HCT116 (cell line): ENCODE data around the gene POPDC2. TPM values are rescaled to one million over a fixed set of nuclear protein-coding genes. Genes with fewer than 3 reads are reported as not detected.

Experiments used
- ATAC-seq: fragments of 200-7000 bp; cut with Tn5 transposase; 2 replicates; pipeline ENCODE4 v1.9.1; 2020; ENCODE audit warnings: mild to moderate bottlenecking, moderate library complexity
- BruUV-seq: library from RNA; stranded (reverse); fragments of 400-500 nt; replicated peaks from 2 replicates; lab custom pipeline; 2021; lab: Mats Ljungman, UMichigan
- CTCF ChIA-PET: fragments of 300-600 bp; sonication (Branson Sonifier 250); formaldehyde crosslinking; loops from one replicate; lab custom pipeline; 2021; ENCODE audit warnings: antibody characterized with exemption; lab: Charles Lee
- POLR2A ChIA-PET: fragments of 300-600, 350-600 bp; sonication (Branson Sonifier 250); formaldehyde crosslinking; loops from one replicate; lab custom pipeline; 2021; ENCODE audit warnings: antibody characterized with exemption; lab: Charles Lee
- RAD21 ChIA-PET, 2 experiments: fragments of 300-600 bp; sonication (Branson Sonifier 250); formaldehyde crosslinking; loops; one replicate each; lab custom pipeline; 2023; ENCODE audit warnings: low total read pairs in 2 of 2; ENCODE audit not compliant: uncharacterized antibody in 2 of 2, unreplicated experiment in 2 of 2, low non-redundant PET in 1 of 2; lab: Charles Lee
- DNase-seq: peaks from one replicate; pipeline ENCODE4 v3.0.0-alpha.2; 2010; ENCODE audit warnings: low read depth, low spot score
- H2AFZ ChIP-seq: fragments of 200-600 bp; shearing (Covaris generic), sonication (generic); 2 replicates; pipeline ENCODE4 v1.6.1; 2017; ENCODE audit warnings: low read depth, mixed run types, mixed read lengths, antibody characterized with exemption, low read length; ENCODE audit not compliant: poor library complexity, severe bottlenecking
- H3K27ac ChIP-seq: 2 replicates; pipeline ENCODE4 v1.5.1; 2012; ENCODE audit warnings: low read depth, low read length
- H3K27me3 ChIP-seq: fragments of 200-600 bp; sonication (generic); 2 replicates; pipeline ENCODE4 v1.6.1; 2016; ENCODE audit warnings: mixed run types, low read length, mixed read lengths; ENCODE audit not compliant: insufficient read depth
- H3K36me3 ChIP-seq, 2 experiments: fragments of 200-500 bp in 1 of 2; fragments of 200-600 bp in 1 of 2; sonication (Bioruptor generic) in 1 of 2; sonication (generic) in 1 of 2; 2 replicates each; pipeline versions ENCODE4 v1.5.1 to v1.6.1; 2014 to 2016; ENCODE audit warnings: low read length in 2 of 2, inconsistent platforms in 1 of 2, mixed read lengths in 1 of 2, mixed run types in 1 of 2; ENCODE audit not compliant: insufficient read depth in 2 of 2, control insufficient read depth in 1 of 2
- H3K4me1 ChIP-seq, 2 experiments: fragments of 200-600 bp in 1 of 2; sonication (generic) in 1 of 2; 2 replicates each; pipeline versions ENCODE4 v1.5.1 to v1.6.1; 2012 to 2017; ENCODE audit warnings: low read length in 2 of 2, inconsistent platforms in 1 of 2, mild to moderate bottlenecking in 1 of 2, mixed read lengths in 1 of 2, mixed run types in 1 of 2, moderate library complexity in 1 of 2; ENCODE audit not compliant: insufficient read depth in 2 of 2, control insufficient read depth in 1 of 2
- H3K4me2 ChIP-seq: fragments of 200-600 bp; sonication (generic); 2 replicates; pipeline ENCODE4 v1.6.1; 2017; ENCODE audit warnings: mixed run types, low read length, mixed read lengths
- H3K4me3 ChIP-seq, 2 experiments: fragments of 200-600 bp in 1 of 2; sonication (generic) in 1 of 2; replicated peaks in 1 of 2; 2 replicates each; pipeline ENCODE4 v1.5.1; 2011 to 2016; ENCODE audit warnings: low read length in 2 of 2, control low read depth in 1 of 2, low read depth in 1 of 2, mild to moderate bottlenecking in 1 of 2, mixed read lengths in 1 of 2, mixed run types in 1 of 2
- H3K79me2 ChIP-seq: fragments of 200-600 bp; sonication (generic); 2 replicates; pipeline ENCODE4 v1.6.1; 2017; ENCODE audit warnings: mild to moderate bottlenecking, mixed run types, low read length, moderate library complexity, mixed read lengths; ENCODE audit not compliant: insufficient read depth
- H3K9ac ChIP-seq: fragments of 200-600 bp; sonication (generic); 2 replicates; pipeline ENCODE4 v1.6.1; 2016; ENCODE audit warnings: low read length, mixed read lengths
- H3K9me2 ChIP-seq: fragments of 200-600 bp; sonication (generic), shearing (Covaris generic); 2 replicates; pipeline ENCODE4 v1.6.1; 2017; ENCODE audit warnings: mixed run types, mild to moderate bottlenecking, moderate library complexity; ENCODE audit not compliant: insufficient read depth
- H3K9me3 ChIP-seq, 2 experiments: fragments of 200-500 bp in 1 of 2; fragments of 200-600 bp in 1 of 2; sonication (Bioruptor generic) in 1 of 2; sonication (generic) in 1 of 2; 2 replicates each; pipeline ENCODE4 v1.6.1; 2014 to 2017; ENCODE audit warnings: low read length in 2 of 2, mixed read lengths in 2 of 2, inconsistent platforms in 1 of 2, low read depth in 1 of 2, mild to moderate bottlenecking in 1 of 2, mixed run types in 1 of 2, moderate library complexity in 1 of 2; ENCODE audit not compliant: control insufficient read depth in 1 of 2, insufficient read depth in 1 of 2
- H4K20me1 ChIP-seq: fragments of 200-600 bp; sonication (generic), shearing (Covaris generic); 2 replicates; pipeline ENCODE4 v1.6.1; 2017; ENCODE audit warnings: mixed run types, mild to moderate bottlenecking, moderate library complexity; ENCODE audit not compliant: insufficient read depth
- ATF3 ChIP-seq: IDR thresholded peaks from 2 replicates; pipeline ENCODE4 v1.6.1; 2012
- CEBPB ChIP-seq: IDR thresholded peaks from 2 replicates; pipeline ENCODE4 v1.6.1; 2012; ENCODE audit warnings: low read depth
- CTCF ChIP-seq, 3 experiments: fragments of 200-600 bp in 1 of 3; sonication (generic) in 1 of 3; IDR thresholded peaks in 2 of 3; conservative IDR thresholded peaks in 1 of 3; 2 replicates each; pipeline ENCODE4 v1.5.1; 2012 to 2017; ENCODE audit warnings: low read depth in 2 of 3, low read length in 2 of 3, antibody characterized with exemption in 1 of 3, borderline replicate concordance in 1 of 3, control low read depth in 1 of 3, mild to moderate bottlenecking in 1 of 3, mixed read lengths in 1 of 3, mixed run types in 1 of 3, moderate library complexity in 1 of 3; ENCODE audit not compliant: insufficient read depth in 1 of 3
- EZH2phosphoT487 ChIP-seq: fragments of 200-600 bp; IDR thresholded peaks from 2 replicates; pipeline ENCODE4 v1.6.1; 2018; ENCODE audit warnings: antibody characterized with exemption, borderline replicate concordance
- FOSL1 ChIP-seq: IDR thresholded peaks from 2 replicates; pipeline ENCODE4 v1.6.1; 2012; ENCODE audit warnings: low read depth
- JUND ChIP-seq: IDR thresholded peaks from 2 replicates; pipeline ENCODE4 v1.6.1; 2012
- POLR2A ChIP-seq: IDR thresholded peaks from 2 replicates; pipeline ENCODE4 v1.7.0; 2011; ENCODE audit warnings: borderline replicate concordance; ENCODE audit not compliant: insufficient read depth, insufficient read length; ENCODE audit errors: extremely low read depth
- POLR2AphosphoS5 ChIP-seq: IDR thresholded peaks from 2 replicates; pipeline ENCODE4 v1.6.1; 2011; ENCODE audit warnings: mild to moderate bottlenecking, low read depth, low read length, moderate library complexity
- REST ChIP-seq: IDR thresholded peaks from 2 replicates; pipeline ENCODE4 v1.6.1; 2012; ENCODE audit warnings: low read depth
- SRF ChIP-seq: IDR thresholded peaks from 2 replicates; pipeline ENCODE4 v1.6.1; 2012; ENCODE audit warnings: low read depth
- TCF7L2 ChIP-seq: IDR thresholded peaks from 2 replicates; pipeline ENCODE4 v1.7.0; 2011; ENCODE audit warnings: borderline replicate concordance, inconsistent platforms; ENCODE audit not compliant: insufficient read depth, insufficient read length; ENCODE audit errors: extremely low read depth
- YY1 ChIP-seq: IDR thresholded peaks from 2 replicates; pipeline ENCODE4 v1.6.1; 2011; ENCODE audit warnings: low read length, low read depth, moderate library complexity, mild to moderate bottlenecking; ENCODE audit not compliant: insufficient replicate concordance; ENCODE audit errors: extremely low read depth
- ZNF274 ChIP-seq: fragments of 200-500 bp; sonication (Bioruptor generic); IDR thresholded peaks from 2 replicates; pipeline ENCODE4 v1.6.1; 2014; ENCODE audit warnings: mild to moderate bottlenecking, low read depth, low read length, inconsistent platforms
- intact Hi-C: fragments of 100-400 bp; cut with micrococcal nuclease; formaldehyde crosslinking; loops from 2 replicates; pipeline ENCODE4 v1.10.0; 2022
- total RNA-seq: library from RNA; stranded (reverse); gene quantifications from one replicate; pipeline ENCODE4 v1.2.1, GENCODE V29; 2021; ENCODE audit not compliant: unreplicated experiment

The POPDC2 gene
- total RNA-seq, 1 experiment from 2014 or later, result 1.6 TPM

GRCh38 chr3:119592861-119593260 lies 67.5 kb downstream of the POPDC2 start:
- Histone ChIP-seq H3K9ac (no peak overlapping the region), H3K27me3 (0 out of 2 replicates have a peak, but pooled peaks cover 8% of the 10 kb centered on the region), H3K79me2 (no peaks in the 10 kb centered on the region), H3K27ac (no peak overlapping the region), H2AFZ (no peak overlapping the region), H4K20me1 (no peaks in the 10 kb centered on the region), H3K4me2 (no peak overlapping the region), H3K9me3 (no peaks in the 10 kb centered on the region), H3K9me2 (no peaks in the 10 kb centered on the region), H3K4me1 (peaks cover 0 to 12% of the 10 kb centered on the region in 2 experiments; a peak in 2 of 4 replicates), H3K36me3 (no peaks in the 10 kb centered on the region), H3K4me3 (no peak overlapping the region)
- POLR2A ChIA-PET, result no interaction called here
- TF ChIP-seq TCF7L2 (no peak), ZNF274 (no peak), REST (no peak), CEBPB (no peak), EZH2phosphoT487 (no peak), POLR2AphosphoS5 (no peak), YY1 (no peak), JUND (no peak), FOSL1 (no peak), ATF3 (no peak), POLR2A (no peak), SRF (no peak), CTCF (IDR thresholded peaks at IDR 0.05 in 2 of 3, conservative IDR thresholded peaks at IDR 0.05 in 1 of 3; ENCODE audit: borderline replicate concordance in 1 of 3, insufficient read depth in 1 of 3, low read depth in 2 of 3, low read length in 2 of 3) (no peak)
- RAD21 ChIA-PET, result no interaction called here
- CTCF ChIA-PET, result no interaction called here
- BruUV-seq, result no TSS peak
- DNase-seq (no peak), ATAC-seq (no peak)
- intact Hi-C loops, result no loop called here

Other genes starting within 250 kb of the POPDC2 start
- gene TMEM39A, start 197.0 kb downstream of the POPDC2 start, total RNA-seq, result 40.2 TPM
- gene POGLUT1, start 191.6 kb downstream of the POPDC2 start, total RNA-seq, result 13.8 TPM
- 121 TPM for gene TIMMDC1, start 162.0 kb downstream of the POPDC2 start, total RNA-seq
- not detected for gene CD80, start 101.0 kb downstream of the POPDC2 start, total RNA-seq
- 1.5 TPM for gene ADPRH, start 81.1 kb downstream of the POPDC2 start, total RNA-seq
- not detected for gene PLA1A, start 62.7 kb downstream of the POPDC2 start, total RNA-seq
- 51.6 TPM for gene COX17, start 16.8 kb upstream of the POPDC2 start, total RNA-seq
- 0.96 TPM for gene CFAP91, start 42.4 kb upstream of the POPDC2 start, total RNA-seq
- 0.07 TPM for gene NR1I2, start 121.5 kb upstream of the POPDC2 start, total RNA-seq